SK-N-MC (cell line): ENCODE data around the gene ADAMTSL3.

Experiments
- EZH2 ChIP-seq: fragments of 200-600 bp; sonication (generic); IDR thresholded peaks from one replicate; pipeline ENCODE4 v1.6.1; 2017; ENCODE audit warnings: antibody characterized with exemption
- FOXP2 ChIP-seq: optimal IDR thresholded peaks from 2 replicates; pipeline ENCODE3; 2011; ENCODE audit warnings: mild to moderate bottlenecking, moderate library complexity; ENCODE audit not compliant: insufficient read depth; ENCODE audit errors: extremely low read length, control extremely low read depth
- POLR2AphosphoS5 ChIP-seq: IDR thresholded peaks from 2 replicates; pipeline ENCODE4 v1.6.1; 2012; ENCODE audit warnings: mild to moderate bottlenecking, low read depth, low read length, borderline replicate concordance

DNA sequence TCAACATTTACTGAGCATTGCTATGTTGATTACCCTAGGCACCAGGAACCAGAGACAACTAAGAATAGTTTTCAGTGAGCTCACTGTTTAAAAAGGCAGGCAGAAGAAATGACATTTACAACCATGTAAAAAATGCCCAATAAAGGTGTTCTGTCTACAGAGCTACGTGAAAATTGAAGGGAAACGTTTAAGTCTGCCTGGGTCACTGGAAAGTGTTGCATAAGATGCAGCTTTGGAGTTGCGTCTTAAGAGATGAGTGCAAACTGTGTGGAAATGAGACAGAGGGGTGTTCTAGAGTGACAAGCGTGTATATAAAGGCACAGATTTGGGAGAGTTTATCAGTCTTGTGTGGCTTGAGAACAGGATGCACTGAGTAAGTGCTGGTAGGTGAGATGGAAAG, 303.0 kb downstream of the ADAMTSL3 start:
- TF ChIP-seq POLR2AphosphoS5, result no peak
- no peak for TF ChIP-seq EZH2
- TF ChIP-seq FOXP2, result no peak
